ENCODE measurements around the gene FHAD1. TPM values are rescaled to one million over a fixed set of nuclear protein-coding genes. Genes with fewer than 3 reads are reported as not detected.

The FHAD1 gene
- total RNA-seq, 1 experiment from 2014 or later, result 1.9 TPM

GRCh38 chr1:15418806-15419515 is 171.9 kb downstream of the FHAD1 start:
- Histone ChIP-seq H3K14ac (ENCODE audit: insufficient read depth, low read length) (no peak overlapping the region), H2BK15ac (ENCODE audit: low read depth, low read length) (no peak overlapping the region), H2BK12ac (ENCODE audit: insufficient read length, low read depth, low read length) (no peak overlapping the region), H3K79me2 (ENCODE audit: insufficient read depth, low read length) (no peaks in the 10 kb centered on the region), H3K23ac (ENCODE audit: insufficient read length, low read depth, low read length) (no peak overlapping the region), H2AK5ac (ENCODE audit: insufficient read length, low read length) (no peak overlapping the region), H3K27me3 (ENCODE audit: insufficient read depth, low read length) (no peaks in the 10 kb centered on the region), H4K8ac (replicated peaks; ENCODE audit: insufficient read length, low read depth, low read length) (no peak overlapping the region), H4K20me1 (ENCODE audit: control insufficient read depth, insufficient read depth, insufficient read length) (no peaks in the 10 kb centered on the region), H3K18ac (ENCODE audit: insufficient read length, low read depth, low read length) (no peak overlapping the region), H3K79me1 (ENCODE audit: insufficient read depth, low read depth, low read length, poor library complexity, severe bottlenecking) (no peaks in the 10 kb centered on the region), H3K27ac (ENCODE audit: insufficient read length, low read depth, low read length) (no peak overlapping the region), H4K5ac (ENCODE audit: insufficient read length, low read depth, low read length) (no peak overlapping the region), H3K4me1 (ENCODE audit: insufficient read depth, low read length) (no peaks in the 10 kb centered on the region), H3K4ac (ENCODE audit: low read depth, low read length) (no peak overlapping the region), H2BK120ac (ENCODE audit: low read depth, low read length, poor library complexity, severe bottlenecking) (no peak overlapping the region), H3K23me2 (ENCODE audit: insufficient read length, low read depth, low read length, poor library complexity, severe bottlenecking) (no peaks in the 10 kb centered on the region), H2AFZ (ENCODE audit: low read length) (no peak overlapping the region), H4K91ac (ENCODE audit: insufficient read length, low read depth, low read length) (no peak overlapping the region), H3T11ph (ENCODE audit: low read length) (no peak overlapping the region), H3K9me3 (ENCODE audit: control insufficient read depth, low read depth, low read length) (no peaks in the 10 kb centered on the region), H3K56ac (ENCODE audit: insufficient read length, low read depth, low read length) (no peak overlapping the region), H2BK5ac (ENCODE audit: insufficient read length, low read length) (no peak overlapping the region), H3K4me2 (ENCODE audit: insufficient read depth, insufficient read length, low read length) (no peak overlapping the region), H2BK20ac (ENCODE audit: low read depth, low read length, poor library complexity, severe bottlenecking) (no peak overlapping the region), H3K9ac (ENCODE audit: extremely low read depth, insufficient read length, low read length) (no peak overlapping the region)
- Mint-ChIP-seq H3K27me3 (ENCODE audit: low read depth) (peaks cover 5% of the 10 kb centered on the region), H3K4me1 (peaks cover 10 to 12% of the 10 kb centered on the region in 2 experiments), H3K36me3 (ENCODE audit: insufficient read depth in 1 of 3, low read depth in 3 of 3) (peaks cover 7 to 15% (median 10%) of the 10 kb centered on the region in 3 experiments; a peak in 6 of 7 replicates), H3K9me3 (peaks cover 7 to 8% of the 10 kb centered on the region in 2 experiments), H3K27ac (no peak overlapping the region), H3K4me3 (no peak overlapping the region)
- no peak for TF ChIP-seq CTCF (conservative IDR thresholded peaks at IDR 0.05)
- no CpG with 5 or more reads among the region's 18 CpGs for whole genome bisulfite sequencing (ENCODE audit: extremely low coverage, insufficient read length, low lambda C conversion rate)
- DNase-seq, result no peak
